SK-N-SH treated with all-trans-retinoic acid at 6 μM for 48 hours (cell line): ENCODE measurements around the gene PLP2.

Experiments used
- ATAC-seq: fragments of 200-7000 bp; cut with Tn5 transposase; 3 replicates; pipeline ENCODE4 v1.9.1; 2020; ENCODE audit warnings: mild to moderate bottlenecking, moderate library complexity
- ARNTL ChIP-seq: fragments of 450-650 bp; formaldehyde crosslinking; IDR thresholded peaks from 2 replicates; pipeline ENCODE4 v1.5.0; 2020; ENCODE audit warnings: low read depth, mild to moderate bottlenecking, moderate library complexity, borderline replicate concordance
- BACH2 ChIP-seq: fragments of 250-450 bp; sonication (Bioruptor Pico); IDR thresholded peaks from 2 replicates; pipeline ENCODE4 v1.9.0; 2021; ENCODE audit warnings: mild to moderate bottlenecking, borderline replicate concordance
- CREB5 ChIP-seq: fragments of 250-450 bp; sonication (Bioruptor Pico); IDR thresholded peaks from 2 replicates; pipeline ENCODE4 v1.5.1; 2020; ENCODE audit warnings: low read depth, mild to moderate bottlenecking, moderate library complexity
- CSRNP3 ChIP-seq: fragments of 250-450 bp; sonication (Bioruptor Pico); IDR thresholded peaks from 2 replicates; pipeline ENCODE4 v1.5.1; 2021; ENCODE audit warnings: mild to moderate bottlenecking, moderate library complexity
- ESRRG ChIP-seq: fragments of 250-450 bp; sonication (Bioruptor Pico); IDR thresholded peaks from 2 replicates; pipeline ENCODE4 v1.6.1; 2021; ENCODE audit warnings: mild to moderate bottlenecking
- GLIS3 ChIP-seq: fragments of 250-450 bp; sonication (Bioruptor Pico); IDR thresholded peaks from 2 replicates; pipeline ENCODE4 v1.5.0; 2020; ENCODE audit warnings: mild to moderate bottlenecking, moderate library complexity
- ISL1 ChIP-seq: fragments of 250-450 bp; sonication (Bioruptor Pico); IDR thresholded peaks from 2 replicates; pipeline ENCODE4 v2.1.2; 2022; ENCODE audit warnings: mild to moderate bottlenecking, moderate library complexity
- OSR1 ChIP-seq: fragments of 250-450 bp; sonication (Bioruptor Pico); IDR thresholded peaks from 2 replicates; pipeline ENCODE4 v1.8.0; 2022; ENCODE audit warnings: moderate library complexity, mild to moderate bottlenecking, inconsistent platforms
- PATZ1 ChIP-seq: fragments of 250-450 bp; sonication (Bioruptor Pico); IDR thresholded peaks from 2 replicates; pipeline ENCODE4 v1.8.0; 2020; ENCODE audit warnings: mild to moderate bottlenecking, moderate library complexity, borderline replicate concordance
- POU6F1 ChIP-seq: fragments of 250-450 bp; sonication (Bioruptor Pico); IDR thresholded peaks from 2 replicates; pipeline ENCODE4 v1.8.0; 2021; ENCODE audit warnings: low read depth, mild to moderate bottlenecking, moderate library complexity, borderline replicate concordance
- PPARA ChIP-seq: fragments of 250-450 bp; sonication (Bioruptor Pico); IDR thresholded peaks from 2 replicates; pipeline ENCODE4 v1.5.0; 2020; ENCODE audit warnings: mild to moderate bottlenecking, borderline replicate concordance
- RARB ChIP-seq: fragments of 250-450 bp; sonication (Bioruptor Pico); IDR thresholded peaks from 2 replicates; pipeline ENCODE4 v1.8.0; 2021; ENCODE audit warnings: mild to moderate bottlenecking, moderate library complexity
- SNAI2 ChIP-seq: fragments of 250-450 bp; sonication (Bioruptor Pico); IDR thresholded peaks from 2 replicates; pipeline ENCODE4 v1.5.0; 2020; ENCODE audit warnings: mild to moderate bottlenecking, moderate library complexity
- TCF4 ChIP-seq: fragments of 250-450 bp; sonication (Bioruptor Pico); IDR thresholded peaks from 2 replicates; pipeline ENCODE4 v1.8.0; 2021; ENCODE audit warnings: mild to moderate bottlenecking, moderate library complexity, borderline replicate concordance
- TOX ChIP-seq: fragments of 250-450 bp; sonication (Bioruptor Pico); IDR thresholded peaks from 2 replicates; pipeline ENCODE4 v1.8.0; 2021; ENCODE audit warnings: mild to moderate bottlenecking, moderate library complexity, borderline replicate concordance
- TSHZ2 ChIP-seq: fragments of 250-450 bp; sonication (Bioruptor Pico); IDR thresholded peaks from 2 replicates; pipeline ENCODE4 v1.5.0; 2020; ENCODE audit warnings: mild to moderate bottlenecking, moderate library complexity
- ZC3H10 ChIP-seq: fragments of 250-450 bp; sonication (Bioruptor Pico); IDR thresholded peaks from 2 replicates; pipeline ENCODE4 v1.5.1; 2021; ENCODE audit warnings: mild to moderate bottlenecking, moderate library complexity
- ZFP3 ChIP-seq: fragments of 250-450 bp; sonication (Bioruptor Pico); IDR thresholded peaks from 2 replicates; pipeline ENCODE4 v1.5.0; 2020; ENCODE audit warnings: mild to moderate bottlenecking, moderate library complexity
- ZFP30 ChIP-seq: fragments of 450-650 bp; formaldehyde crosslinking; IDR thresholded peaks from 2 replicates; pipeline ENCODE4 v1.5.0; 2022; ENCODE audit warnings: mild to moderate bottlenecking, moderate library complexity
- ZNF565 ChIP-seq: fragments of 450-650 bp; formaldehyde crosslinking; conservative IDR thresholded peaks from 2 replicates; pipeline ENCODE4 v1.5.0; 2020; ENCODE audit warnings: low read depth, mild to moderate bottlenecking, moderate library complexity
- ZNF70 ChIP-seq: fragments of 450-650 bp; formaldehyde crosslinking; IDR thresholded peaks from 2 replicates; pipeline ENCODE4 v1.5.0; 2020; ENCODE audit warnings: mild to moderate bottlenecking, moderate library complexity
- ZNF8 ChIP-seq: fragments of 450-650 bp; formaldehyde crosslinking; IDR thresholded peaks from 2 replicates; pipeline ENCODE4 v1.5.0; 2020; ENCODE audit warnings: mild to moderate bottlenecking, moderate library complexity

PLP2 gene

GRCh38 chrX:49176421-49177326, 5.0 kb downstream of the PLP2 start:
- TF ChIP-seq ISL1: no peak
- TF ChIP-seq ZFP30 (CRISPR knock-in tag): no peak
- no peak for TF ChIP-seq BACH2 (CRISPR knock-in tag)
- no peak for TF ChIP-seq OSR1 (CRISPR knock-in tag)
- no peak for TF ChIP-seq GLIS3 (CRISPR knock-in tag)
- no peak for TF ChIP-seq TCF4 (CRISPR knock-in tag)
- no peak for TF ChIP-seq ZNF70 (CRISPR knock-in tag)
- TF ChIP-seq CSRNP3 (CRISPR knock-in tag): no peak
- TF ChIP-seq TOX: no peak
- no peak for TF ChIP-seq POU6F1 (CRISPR knock-in tag)
- TF ChIP-seq ARNTL (CRISPR knock-in tag): no peak
- TF ChIP-seq SNAI2 (CRISPR knock-in tag): no peak
- TF ChIP-seq ZNF8 (CRISPR knock-in tag): no peak
- TF ChIP-seq PPARA: no peak
- TF ChIP-seq PATZ1: no peak
- TF ChIP-seq ESRRG (CRISPR knock-in tag): no peak
- TF ChIP-seq TSHZ2 (CRISPR knock-in tag): no peak
- no peak for TF ChIP-seq RARB (CRISPR knock-in tag)

GRCh38 chrX:49177338-49177833, 5.7 kb downstream of the PLP2 start:
- peak; percentile 16 for ATAC-seq
- TF ChIP-seq CREB5 (CRISPR knock-in tag): no peak
- TF ChIP-seq ZNF565: no peak
- no peak for TF ChIP-seq ZFP3 (CRISPR knock-in tag)
- TF ChIP-seq RARB (CRISPR knock-in tag): no peak
- TF ChIP-seq ZNF70 (CRISPR knock-in tag): no peak
- no peak for TF ChIP-seq TSHZ2 (CRISPR knock-in tag)
- TF ChIP-seq TCF4 (CRISPR knock-in tag): no peak
- TF ChIP-seq ZFP30 (CRISPR knock-in tag): no peak
- TF ChIP-seq BACH2 (CRISPR knock-in tag): no peak
- TF ChIP-seq TOX: no peak
- no peak for TF ChIP-seq ARNTL (CRISPR knock-in tag)
- no peak for TF ChIP-seq GLIS3 (CRISPR knock-in tag)
- no peak for TF ChIP-seq ZC3H10 (CRISPR knock-in tag)
- no peak for TF ChIP-seq ESRRG (CRISPR knock-in tag)
- no peak for TF ChIP-seq PPARA

More at GRCh38 chrX:49176421-49177326, 5.0 kb downstream of the PLP2 start:
- ATAC-seq: no peak
